A549 treated with Hydrocortisone at 1 μM for 4 hours (cell line): ENCODE results near the gene KCNA4. TPM values are rescaled to one million over a fixed set of nuclear protein-coding genes. Genes with fewer than 3 reads are reported as not detected.

Source experiments
- total RNA-seq: library from RNA; stranded (reverse); fragments of 200-300 nt; extraction: Qiagen RNA extraction; gene quantifications from 5 replicates; pipeline ENCODE4 v1.2.3, GENCODE V29; 2022

The KCNA4 gene
- total RNA-seq, result not detected in 5 replicates

DNA sequence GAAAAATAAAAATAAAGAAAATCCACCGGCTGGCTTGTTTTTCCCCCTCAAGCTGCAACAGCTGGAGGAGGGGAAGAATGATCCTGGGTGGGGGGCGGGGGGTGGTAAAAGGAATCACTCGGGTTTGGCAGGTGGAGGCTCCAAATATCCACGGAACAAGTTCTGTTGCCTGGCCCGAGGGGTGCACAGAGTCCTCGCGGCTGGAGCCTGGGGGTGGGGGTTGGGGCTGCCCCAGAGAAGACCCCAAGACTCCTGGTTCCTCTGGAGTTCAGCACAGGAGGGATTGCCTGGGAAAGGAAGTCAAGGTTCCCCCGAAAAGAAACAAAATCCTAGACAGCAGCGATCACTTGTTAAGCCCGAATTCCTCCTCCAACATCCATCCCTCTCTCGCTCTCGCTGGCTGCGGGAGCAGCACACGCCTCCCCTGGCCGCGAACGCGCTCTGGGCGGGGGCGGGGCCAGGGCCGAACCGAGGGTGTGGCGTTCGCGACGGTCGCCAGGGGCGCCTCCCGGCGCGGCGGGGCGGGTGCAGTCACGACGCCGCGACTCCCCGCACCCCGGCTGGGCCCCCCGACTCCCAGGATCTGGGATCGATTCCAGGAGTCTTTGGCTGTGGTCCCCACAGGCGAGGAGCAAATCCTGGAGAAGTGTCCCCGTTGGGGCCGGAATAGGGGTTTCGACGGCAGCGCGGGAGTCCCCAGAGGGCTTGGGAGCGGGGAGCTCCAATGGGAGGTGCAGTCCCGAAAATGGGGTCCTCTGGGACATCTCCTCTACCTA is at the start of gene KCNA4:
TSS of gene KCNA4 (minus strand) at position 443 of the 776 bp plus-strand sequence. CDS start 4,352 bp downstream, outside the sequence.

Other genes with a start within 250 kb of the KCNA4 start
- gene FSHB, start 214.0 kb upstream of the KCNA4 start, total RNA-seq, result not detected in 5 replicates